Measurements from ENCODE around the gene TEAD2.
"Not testable (repeated sequence)": the region's sequence is repeated elsewhere in the genome, so short reads cannot be mapped to it uniquely, and the experiment has no call there.

DNA sequence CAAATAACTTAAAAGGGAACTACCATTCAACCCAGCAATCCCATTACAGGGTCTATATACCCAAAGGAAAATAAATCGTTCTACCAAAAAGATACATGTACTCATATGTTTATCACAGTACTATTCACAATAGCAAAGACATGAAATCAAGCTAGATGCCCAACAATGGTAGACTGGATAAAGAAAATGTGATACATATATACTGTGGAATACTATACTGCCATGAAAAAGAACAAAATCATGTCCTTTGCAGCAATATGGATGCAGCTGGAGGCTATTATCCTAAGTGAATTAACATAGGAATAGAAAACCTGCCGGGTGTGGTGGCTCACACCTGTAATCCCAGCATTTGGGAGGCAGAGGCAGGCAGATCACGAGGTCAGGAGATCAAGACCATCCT, 63.6 kb downstream of the TEAD2 start:
- TF ChIP-seq, protein P1, sequence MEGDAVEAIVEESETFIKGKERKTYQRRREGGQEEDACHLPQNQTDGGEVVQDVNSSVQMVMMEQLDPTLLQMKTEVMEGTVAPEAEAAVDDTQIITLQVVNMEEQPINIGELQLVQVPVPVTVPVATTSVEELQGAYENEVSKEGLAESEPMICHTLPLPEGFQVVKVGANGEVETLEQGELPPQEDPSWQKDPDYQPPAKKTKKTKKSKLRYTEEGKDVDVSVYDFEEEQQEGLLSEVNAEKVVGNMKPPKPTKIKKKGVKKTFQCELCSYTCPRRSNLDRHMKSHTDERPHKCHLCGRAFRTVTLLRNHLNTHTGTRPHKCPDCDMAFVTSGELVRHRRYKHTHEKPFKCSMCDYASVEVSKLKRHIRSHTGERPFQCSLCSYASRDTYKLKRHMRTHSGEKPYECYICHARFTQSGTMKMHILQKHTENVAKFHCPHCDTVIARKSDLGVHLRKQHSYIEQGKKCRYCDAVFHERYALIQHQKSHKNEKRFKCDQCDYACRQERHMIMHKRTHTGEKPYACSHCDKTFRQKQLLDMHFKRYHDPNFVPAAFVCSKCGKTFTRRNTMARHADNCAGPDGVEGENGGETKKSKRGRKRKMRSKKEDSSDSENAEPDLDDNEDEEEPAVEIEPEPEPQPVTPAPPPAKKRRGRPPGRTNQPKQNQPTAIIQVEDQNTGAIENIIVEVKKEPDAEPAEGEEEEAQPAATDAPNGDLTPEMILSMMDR (IDR thresholded peaks at IDR 0.05), result not testable (repeated sequence)
- not testable (repeated sequence) for TF ChIP-seq EZH2 (IDR thresholded peaks at IDR 0.05; ENCODE audit: borderline replicate concordance, insufficient read depth, low read depth, low read length, poor library complexity, severe bottlenecking)

Measured in B cell (primary cell).